ENCODE results near the gene TPM4. TPM values are rescaled to one million over a fixed set of nuclear protein-coding genes. Genes with fewer than 3 reads are reported as not detected.

Gene TPM4
- total RNA-seq, 1 donor from 2014 or later = 86.0 TPM

DNA sequence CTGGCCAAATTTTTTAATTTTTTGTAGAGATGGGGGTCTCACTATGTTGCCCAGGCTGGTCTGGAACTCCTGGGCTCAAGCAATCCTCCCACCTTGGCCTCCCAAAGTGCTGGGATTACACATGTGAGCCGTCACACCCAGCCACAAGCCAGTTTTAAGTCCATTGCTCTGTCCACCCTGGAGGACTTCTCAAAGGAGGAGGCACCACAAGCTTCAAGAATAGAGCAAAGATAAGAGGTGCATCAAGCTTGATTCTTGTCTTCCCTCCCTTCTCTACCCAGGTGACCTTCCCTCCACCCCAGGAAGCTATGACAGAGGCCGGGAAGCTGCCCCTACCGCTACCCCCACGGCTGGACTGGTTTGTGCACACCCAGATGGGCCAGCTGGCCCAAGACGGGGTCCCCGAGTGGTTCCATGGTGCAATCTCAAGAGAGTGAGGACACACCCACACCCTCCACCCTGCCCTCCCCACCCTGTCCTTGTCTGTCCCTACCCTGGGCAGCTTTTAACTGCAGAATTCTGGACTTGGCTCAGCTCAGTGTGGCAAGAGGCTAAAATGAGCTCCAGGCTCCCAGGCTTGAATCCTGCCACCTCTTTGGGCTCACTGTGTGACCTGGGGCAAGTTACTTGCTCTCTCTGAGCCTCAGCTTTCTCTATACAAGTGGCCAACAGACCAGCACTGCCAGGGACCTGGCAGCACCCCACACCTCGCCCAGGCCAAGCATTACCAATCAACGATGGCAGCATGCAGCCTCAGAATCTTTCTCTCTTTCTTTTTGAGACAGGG, 72.3 kb downstream of the TPM4 start:
- FAIRE-seq (no peak), DNase-seq (ENCODE audit: low spot score in 2 of 2) (no peak)

Other genes with a start within 250 kb of the TPM4 start
- gene CYP4F2, start 178.4 kb upstream of the TPM4 start, total RNA-seq = not detected
- not detected for gene CYP4F11, start 142.0 kb upstream of the TPM4 start, total RNA-seq
- not detected for gene OR10H4, start 127.5 kb upstream of the TPM4 start, total RNA-seq
- 45.2 TPM for gene RAB8A, start 35.4 kb downstream of the TPM4 start, total RNA-seq
- under 0.01 TPM for gene HSH2D, start 67.2 kb downstream of the TPM4 start, total RNA-seq
- not detected for gene CIB3, start 97.0 kb downstream of the TPM4 start, total RNA-seq
- 122 TPM for gene FAM32A, start 108.9 kb downstream of the TPM4 start, total RNA-seq
- 28.1 TPM for gene AP1M1, start 121.4 kb downstream of the TPM4 start, total RNA-seq
- gene KLF2, start 248.3 kb downstream of the TPM4 start, total RNA-seq = 2.4 TPM